ENCODE measurements around the gene AFAP1L1.
A peak's percentile ranks its signal among the peaks of the same experiment; 100 is the strongest.

AFAP1L1 gene

GRCh38 chr5:149355688-149356087 lies 84.0 kb downstream of the AFAP1L1 start:
- DNase-seq: no peak

- DNase-seq: no peak
Measured at GRCh38 chr5:149356391-149356790, 84.7 kb downstream of the AFAP1L1 start.

GRCh38 chr5:149357370-149358293 lies 86.0 kb downstream of the AFAP1L1 start, which contains the start of gene PCYOX1L:
Gene PCYOX1L (plus strand): TSS chr5:149358046. CDS start chr5:149358069, 23 bp downstream.
- peak; percentile 95 for DNase-seq

GRCh38 chr5:149358294-149358651 lies 86.6 kb downstream of the AFAP1L1 start:
- DNase-seq: peak; percentile 32

GRCh38 chr5:149358868-149359495 lies 87.3 kb downstream of the AFAP1L1 start:
- DNase-seq: no peak

GRCh38 chr5:149360272-149360671 lies 88.6 kb downstream of the AFAP1L1 start:
- DNase-seq: no peak

- DNase-seq: no peak
Measured at GRCh38 chr5:149362541-149362940, 90.9 kb downstream of the AFAP1L1 start.

GRCh38 chr5:149363358-149363757 lies 91.7 kb downstream of the AFAP1L1 start:
- no peak for DNase-seq

GRCh38 chr5:149363936-149364335 lies 92.3 kb downstream of the AFAP1L1 start:
- DNase-seq: no peak

GRCh38 chr5:149364719-149365118 lies 93.1 kb downstream of the AFAP1L1 start:
- DNase-seq: no peak

- no peak for DNase-seq
Measured at GRCh38 chr5:149365418-149365817, 93.8 kb downstream of the AFAP1L1 start.

GRCh38 chr5:149366169-149366729 lies 94.6 kb downstream of the AFAP1L1 start:
- no peak for DNase-seq

GRCh38 chr5:149367249-149367971 lies 95.8 kb downstream of the AFAP1L1 start:
- peak; percentile 65 for DNase-seq

GRCh38 chr5:149367972-149368645 lies 96.5 kb downstream of the AFAP1L1 start:
- DNase-seq: no peak

GRCh38 chr5:149370878-149371277 lies 99.2 kb downstream of the AFAP1L1 start:
- DNase-seq: no peak

GRCh38 chr5:149371296-149371962 lies 99.8 kb downstream of the AFAP1L1 start:
- DNase-seq: peak; percentile 69

GRCh38 chr5:149372076-149372795 lies 100.6 kb downstream of the AFAP1L1 start:
- DNase-seq: no peak

- DNase-seq: no peak
Measured at GRCh38 chr5:149372932-149373331, 101.3 kb downstream of the AFAP1L1 start.

- no peak for DNase-seq
Measured at GRCh38 chr5:149374303-149374702, 102.6 kb downstream of the AFAP1L1 start.

GRCh38 chr5:149374801-149375200 lies 103.1 kb downstream of the AFAP1L1 start:
- DNase-seq: no peak

- DNase-seq: no peak
Measured at GRCh38 chr5:149375434-149375833, 103.8 kb downstream of the AFAP1L1 start.

Data from suppressor macrophage treated with lipopolysaccharide for 4 hours (primary cell).